Muscle of arm (tissue), 12 donors: ENCODE measurements around the gene METRNL. TPM values are rescaled to one million over a fixed set of nuclear protein-coding genes. Genes with fewer than 3 reads are reported as not detected.
A peak's percentile ranks its signal among the peaks of the same experiment; 100 is the strongest.

ENCODE experiments used
- DNase-seq: peaks from one replicate; pipeline ENCODE4 v3.0.0-alpha.2; 2013
- polyA plus RNA-seq, 12 donors: library from polyadenylated mRNA; unstranded; fragments of 120-200 nt; gene quantifications; one replicate each; pipeline ENCODE4 v1.2.1, GENCODE V29; 2013; ENCODE audit not compliant: insufficient read length in 12 of 12

METRNL gene
- polyA plus RNA-seq, 12 donors: 14.0 to 47.7 (median 20.9) TPM; not detected in 1

GRCh38 chr17:83103943-83104311, 24.5 kb downstream of the METRNL start:
- DNase-seq: no peak

- DNase-seq: no peak
Observed at GRCh38 chr17:83104577-83105505, 25.4 kb downstream of the METRNL start.

DNA sequence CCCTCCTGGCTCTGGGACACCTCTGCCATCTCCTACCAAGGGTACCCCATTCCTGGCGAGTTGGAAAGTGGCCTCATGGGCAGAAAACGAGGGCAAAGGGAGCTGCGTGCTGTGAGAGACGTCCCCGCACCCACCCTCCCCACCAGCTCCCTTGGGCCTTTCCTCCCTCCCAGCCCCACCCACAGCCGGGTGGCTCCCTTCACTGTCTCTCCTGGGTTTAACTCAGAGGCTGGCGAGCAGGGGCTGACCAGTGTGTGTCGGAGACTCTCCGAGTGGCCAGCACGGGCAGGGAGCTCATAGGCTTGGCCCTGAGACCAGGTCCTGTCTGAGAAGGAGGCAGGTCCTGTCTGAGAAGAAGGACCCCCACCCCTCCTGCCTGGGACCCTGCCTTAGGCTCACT, 26.1 kb downstream of the METRNL start:
- no peak for DNase-seq

DNA sequence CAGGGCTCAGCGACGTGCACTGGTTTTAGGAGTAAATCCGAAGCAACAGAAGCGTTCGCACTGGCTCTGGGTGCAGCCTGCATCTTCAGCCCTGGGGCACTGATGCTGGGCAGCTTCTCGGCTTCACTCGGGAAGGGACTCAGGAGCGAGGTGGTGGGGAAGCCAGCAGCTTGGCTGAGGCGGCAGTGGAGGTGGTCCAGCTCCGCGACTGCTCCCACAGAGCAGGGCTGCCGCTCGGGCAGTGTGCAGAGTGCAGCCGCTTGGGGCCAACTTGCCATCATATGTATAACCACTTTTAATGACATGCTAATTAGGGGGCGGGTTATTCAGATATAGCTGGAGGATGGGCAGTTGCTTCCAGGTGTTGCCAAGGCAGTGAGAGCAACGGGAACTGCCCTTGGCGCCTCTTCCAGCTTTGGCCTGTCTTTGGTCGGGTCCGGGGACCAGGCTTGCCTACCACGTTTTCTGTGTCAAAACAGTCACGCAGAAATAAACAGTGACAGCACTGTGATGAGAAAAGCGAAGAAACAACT, 26.7 kb downstream of the METRNL start:
- DNase-seq: no peak

- no peak for DNase-seq
Observed at GRCh38 chr17:83106913-83107655, 27.7 kb downstream of the METRNL start.

DNA sequence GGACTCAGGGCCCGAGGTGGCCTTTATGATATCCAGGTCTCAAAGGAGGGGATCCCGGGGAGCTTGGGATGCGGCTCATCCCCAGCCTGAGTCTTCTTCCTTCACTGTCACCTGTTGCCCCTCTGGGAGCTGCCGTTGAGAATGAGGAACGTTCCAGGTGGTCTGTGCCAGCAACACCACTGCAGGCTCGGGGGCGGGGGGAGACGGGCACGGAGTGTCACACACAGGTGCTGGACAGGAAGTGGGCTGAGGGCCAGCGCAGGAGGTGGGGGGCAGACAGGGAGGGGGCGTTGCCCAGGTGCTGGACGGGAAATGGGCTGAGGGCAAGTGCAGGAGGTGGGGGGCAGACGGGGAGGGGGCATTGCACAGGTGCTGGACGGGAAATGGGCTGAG, 28.2 kb downstream of the METRNL start:
- DNase-seq: no peak

DNA sequence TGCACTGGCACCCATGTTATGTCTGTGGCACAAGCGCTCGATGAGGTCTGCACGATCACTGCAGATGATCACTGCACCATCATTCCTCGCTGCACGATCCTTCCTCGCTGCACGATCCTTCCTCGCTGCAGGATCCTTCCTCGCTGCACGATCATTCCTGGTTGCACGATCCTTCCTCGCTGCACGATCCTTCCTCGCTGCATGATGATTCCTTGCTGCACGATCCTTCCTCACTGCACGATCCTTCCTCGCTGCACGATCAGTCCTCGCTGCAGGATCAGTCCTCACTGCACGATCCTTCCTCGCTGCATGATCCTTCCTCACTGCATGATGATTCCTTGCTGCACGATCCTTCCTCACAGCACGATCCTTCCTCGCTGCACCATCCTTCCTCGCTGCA, 29.3 kb downstream of the METRNL start:
- no peak for DNase-seq

GRCh38 chr17:83109386-83109785, 30.0 kb downstream of the METRNL start:
- no peak for DNase-seq

- DNase-seq: peak; percentile 74
Observed at GRCh38 chr17:83109793-83110645, 30.6 kb downstream of the METRNL start.

DNA sequence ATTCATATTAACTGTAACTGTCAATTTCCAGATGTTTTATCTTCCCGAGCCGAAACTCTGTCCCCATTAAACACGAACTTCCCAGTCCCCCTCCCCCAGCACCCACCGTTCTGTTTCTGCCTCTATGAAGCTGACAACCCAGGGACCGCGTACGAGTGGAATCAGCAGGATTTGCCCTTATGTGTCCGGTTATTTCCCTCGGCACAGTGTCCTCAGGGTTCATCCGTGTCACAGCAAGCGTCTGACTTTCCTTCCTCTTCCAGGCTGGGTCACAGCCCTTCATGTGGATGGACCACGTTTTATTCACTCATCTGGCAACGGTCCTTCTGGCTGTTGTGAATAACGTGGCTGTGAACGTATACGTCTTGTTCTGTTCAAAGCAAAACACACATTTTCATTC, 31.3 kb downstream of the METRNL start:
- DNase-seq: no peak

GRCh38 chr17:83111516-83112282, 32.3 kb downstream of the METRNL start:
- no peak for DNase-seq

GRCh38 chr17:83113381-83113780, 34.0 kb downstream of the METRNL start:
- no peak for DNase-seq

- no peak for DNase-seq
Observed at GRCh38 chr17:83113792-83114191, 34.4 kb downstream of the METRNL start.

DNA sequence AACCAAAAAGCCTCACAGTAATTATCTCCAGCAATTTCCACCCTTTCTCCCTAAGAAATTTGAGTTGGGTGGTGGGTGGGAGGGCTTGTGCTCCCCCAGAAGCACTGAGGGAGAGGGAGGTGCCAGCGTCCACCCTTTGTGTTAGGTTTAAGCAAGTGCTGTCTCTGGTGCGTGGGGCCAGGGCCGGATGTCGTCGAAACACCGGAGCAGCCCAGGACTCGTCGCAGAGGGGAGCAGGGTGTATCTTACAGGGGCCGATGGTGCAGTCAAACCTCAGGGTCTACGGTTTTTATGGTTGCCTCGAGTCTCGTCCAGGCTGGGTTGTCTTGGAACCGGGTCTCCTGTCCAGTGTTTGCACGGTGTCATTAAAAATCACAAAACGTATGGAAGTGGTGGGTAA, 35.3 kb downstream of the METRNL start:
- DNase-seq: no peak

- no peak for DNase-seq
Observed at GRCh38 chr17:83115202-83115651, 35.8 kb downstream of the METRNL start.

DNA sequence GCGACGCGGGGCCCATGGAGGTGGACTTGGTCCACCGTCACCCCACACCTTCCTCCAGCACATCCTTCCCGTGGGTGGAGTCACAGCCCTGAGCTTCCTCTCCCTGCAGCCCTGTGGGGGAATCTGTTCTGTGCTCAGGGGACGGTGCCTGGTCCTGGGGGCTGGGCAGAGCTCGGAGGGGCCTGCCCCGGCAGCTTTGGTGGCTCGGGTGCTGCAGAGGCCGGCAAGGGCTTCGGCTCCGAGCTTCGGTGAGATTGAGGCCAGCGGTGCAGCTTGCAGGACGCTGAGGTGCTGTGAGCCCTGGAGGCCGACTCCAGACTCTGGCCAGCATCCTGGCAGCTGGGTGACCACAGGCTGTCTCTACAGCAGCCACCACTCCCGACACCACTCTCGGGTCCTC, 36.4 kb downstream of the METRNL start:
- no peak for DNase-seq

DNA sequence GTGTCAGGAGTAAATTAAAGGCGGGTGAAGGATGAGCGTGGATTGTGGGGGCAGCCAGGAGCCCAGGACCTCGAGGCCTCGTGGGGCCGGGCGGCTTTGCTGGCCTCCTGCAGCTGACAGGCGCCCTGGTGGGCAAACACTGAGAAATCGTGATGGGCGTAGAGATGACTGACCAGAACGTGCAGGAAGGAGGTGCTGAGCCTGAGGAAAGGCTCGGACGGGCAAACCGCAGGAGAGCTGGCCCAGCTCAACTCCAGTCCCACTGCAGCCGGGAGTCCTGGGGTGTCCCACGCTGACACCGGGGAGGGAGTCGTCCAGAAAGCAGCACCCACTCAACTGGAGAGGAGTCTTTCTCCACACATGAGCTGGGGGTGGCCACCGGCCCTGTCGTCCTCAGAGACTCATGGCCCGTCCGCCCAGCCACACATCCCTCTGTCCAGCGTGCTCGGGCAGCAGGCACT, 36.9 kb downstream of the METRNL start:
- no peak for DNase-seq

DNA sequence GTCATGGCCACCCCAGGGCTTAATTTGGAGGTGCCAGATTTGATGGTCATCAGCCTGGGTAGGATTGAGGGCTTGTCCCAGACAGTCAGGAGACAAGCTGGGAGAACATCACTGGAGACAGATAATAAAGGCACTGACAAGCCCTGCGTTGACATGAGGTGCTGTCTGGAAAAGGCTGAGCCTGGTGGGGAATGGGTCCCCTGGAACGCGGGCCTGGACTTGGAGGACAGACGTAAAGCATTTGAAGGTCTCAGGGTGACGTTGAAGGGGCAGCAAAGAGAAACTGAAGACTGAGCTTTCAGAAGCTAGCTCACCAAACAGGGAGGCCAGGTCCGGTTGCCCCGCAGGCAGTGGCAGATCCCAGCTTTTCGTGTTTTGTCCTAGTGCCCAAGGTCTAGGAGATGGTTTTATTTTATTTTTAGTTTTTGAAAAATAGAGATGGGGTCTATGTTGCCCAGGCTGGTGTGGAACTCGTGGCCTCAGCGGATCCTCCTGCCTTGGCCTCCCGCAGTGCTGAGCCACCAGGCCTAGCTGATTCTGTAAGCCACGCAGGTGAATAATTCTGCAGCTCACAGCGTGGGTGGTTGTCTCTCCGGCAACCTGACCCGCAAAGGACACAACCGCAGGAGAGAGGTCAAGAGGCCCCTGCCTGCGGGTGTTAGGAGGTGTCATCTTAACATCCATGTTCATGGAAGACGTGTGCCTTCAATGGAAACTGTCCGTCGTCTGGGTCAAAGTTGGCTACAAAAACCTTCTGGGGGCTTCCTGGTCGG, 37.6 kb downstream of the METRNL start:
- DNase-seq: no peak

DNA sequence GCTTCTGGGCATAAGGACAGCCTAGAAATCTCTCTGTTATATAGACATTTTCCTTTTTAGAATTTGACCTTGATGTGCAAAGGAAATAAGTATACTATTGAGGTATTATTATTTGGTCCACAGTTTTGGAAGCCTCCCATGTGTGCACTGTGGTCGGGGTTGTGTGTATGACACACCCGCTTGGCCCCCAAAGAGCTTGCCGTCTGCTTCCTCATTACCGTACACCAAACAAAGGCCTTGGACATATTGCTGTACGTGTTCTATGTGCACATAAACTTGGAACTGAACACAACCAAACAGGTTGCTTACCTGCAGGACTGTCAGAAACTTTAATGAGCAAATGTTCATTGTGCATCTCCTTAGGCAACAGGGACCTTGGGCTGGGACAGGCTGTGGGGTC, 38.2 kb downstream of the METRNL start:
- no peak for DNase-seq
